ENCODE results near the gene LSR.

The LSR gene

DNA sequence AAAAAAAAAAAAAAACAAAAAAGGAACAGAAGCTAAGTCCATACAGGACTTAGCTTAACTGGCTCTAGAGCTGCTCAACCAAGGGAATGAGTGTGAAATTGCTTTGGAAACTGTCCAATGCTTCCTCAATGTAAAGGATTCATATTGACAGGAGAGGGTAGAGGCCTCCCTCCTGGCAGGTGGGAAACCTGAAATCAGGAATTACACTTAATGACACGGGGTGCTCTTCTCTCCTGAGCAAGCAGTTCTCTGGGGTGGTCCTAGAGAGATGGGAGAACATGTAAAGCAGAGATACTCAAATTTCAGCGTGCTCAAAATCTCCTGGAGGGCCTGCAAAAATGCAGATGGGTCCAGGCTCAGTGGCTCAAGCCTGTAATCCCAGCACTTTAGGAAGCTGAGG, 39.5 kb downstream of the LSR start:
- no peak for DNase-seq

DNA sequence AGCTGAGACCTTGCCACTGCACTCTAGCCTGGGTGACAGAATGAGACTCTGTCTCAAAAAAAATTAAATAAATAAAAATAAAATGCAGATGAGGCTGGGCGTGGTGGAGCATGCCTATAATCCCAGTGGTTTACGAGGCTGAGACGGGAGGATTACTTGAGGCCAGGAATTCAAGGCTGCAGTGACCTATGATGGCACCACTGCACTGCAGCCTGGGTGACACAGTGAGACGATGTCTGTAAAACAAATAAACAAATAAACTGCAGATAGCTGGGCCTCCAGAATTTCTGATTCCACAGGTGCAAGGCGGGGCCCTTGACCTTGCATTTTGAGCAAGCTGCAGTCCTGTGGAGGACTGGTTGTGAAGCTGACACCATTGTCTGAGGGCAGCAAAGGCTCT, 40.1 kb downstream of the LSR start:
- no peak for DNase-seq

DNA sequence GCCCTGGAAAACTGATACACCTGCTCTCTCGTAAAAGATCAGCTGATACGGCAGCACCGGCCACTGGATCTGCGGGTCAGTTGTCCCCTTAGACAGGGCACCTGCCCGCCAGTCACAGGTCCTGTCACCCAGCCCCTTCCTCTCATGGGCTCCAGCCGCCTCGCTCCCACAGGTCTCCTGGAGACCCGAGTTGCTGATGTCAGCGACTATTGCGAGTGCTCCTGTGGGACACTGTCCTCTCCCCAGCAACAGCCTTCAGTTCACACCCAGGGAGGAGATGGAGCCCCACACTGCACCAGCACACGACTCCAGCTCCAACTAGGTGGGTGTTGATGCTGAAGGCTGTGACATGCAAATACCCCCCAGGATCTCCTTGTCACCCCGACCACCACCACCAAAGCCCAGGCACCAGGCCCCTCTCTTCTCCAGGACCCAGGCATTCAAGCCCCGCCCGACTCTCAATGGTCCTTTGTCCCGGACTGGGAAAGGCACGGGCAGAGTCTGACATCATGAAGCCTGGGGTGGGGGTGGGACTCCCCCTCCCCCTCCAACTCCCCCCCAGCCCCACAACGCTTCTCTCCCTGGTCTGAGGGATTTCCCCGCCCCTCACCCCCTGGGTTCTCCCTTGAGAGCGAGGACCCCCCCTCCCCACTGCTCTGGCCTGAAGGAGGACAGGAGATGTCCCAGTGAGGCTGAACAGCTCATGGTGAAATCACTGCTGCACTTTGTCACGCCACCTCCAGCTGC, 41.8 kb downstream of the LSR start:
- DNase-seq: no peak

DNA sequence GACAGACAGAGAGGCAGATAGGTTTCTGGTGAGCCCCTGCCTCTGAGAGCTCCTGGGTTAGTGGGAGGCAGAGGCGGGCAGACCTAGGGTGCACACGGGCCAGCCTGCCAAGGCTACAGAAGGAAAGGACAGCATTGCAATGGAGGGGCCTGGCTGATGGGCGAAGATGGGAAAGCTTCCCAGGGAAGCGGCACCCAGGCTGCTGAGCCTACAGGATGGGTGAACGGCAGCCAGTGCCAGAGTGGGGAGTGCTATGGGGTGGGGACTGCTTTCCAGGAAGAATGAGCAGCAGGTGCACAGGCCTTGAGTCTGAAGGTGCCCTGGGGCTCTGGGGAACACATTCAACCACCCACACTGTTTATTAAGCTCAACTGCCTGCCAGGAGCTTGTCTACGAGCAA, 42.5 kb downstream of the LSR start:
- no peak for DNase-seq

DNA sequence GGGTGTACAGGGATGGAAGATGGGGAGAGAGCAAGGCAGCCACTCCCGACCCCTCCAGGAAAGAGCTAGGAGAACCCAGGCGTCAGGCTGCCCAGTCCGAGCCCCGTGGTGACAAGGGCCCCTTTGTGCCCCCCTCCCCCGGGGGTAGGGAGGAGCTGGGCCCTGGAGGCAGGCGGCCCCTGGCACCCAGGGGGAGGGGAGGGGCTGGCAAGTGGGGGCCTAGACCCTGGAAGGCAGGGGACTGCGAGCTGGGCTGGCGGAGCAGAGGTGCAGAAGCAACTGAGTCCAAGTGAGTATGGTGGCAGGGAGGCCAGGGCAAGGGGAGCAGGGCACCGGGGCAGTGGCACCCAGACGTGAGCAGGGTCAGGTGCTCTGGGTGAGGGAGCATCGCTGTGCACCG, 43.1 kb downstream of the LSR start, which contains the start of gene MAG:
MAG (plus strand) TSS at position 246 of the 400 bp plus-strand sequence. CDS start 3,248 bp downstream, outside the sequence.
- no peak for DNase-seq

DNA sequence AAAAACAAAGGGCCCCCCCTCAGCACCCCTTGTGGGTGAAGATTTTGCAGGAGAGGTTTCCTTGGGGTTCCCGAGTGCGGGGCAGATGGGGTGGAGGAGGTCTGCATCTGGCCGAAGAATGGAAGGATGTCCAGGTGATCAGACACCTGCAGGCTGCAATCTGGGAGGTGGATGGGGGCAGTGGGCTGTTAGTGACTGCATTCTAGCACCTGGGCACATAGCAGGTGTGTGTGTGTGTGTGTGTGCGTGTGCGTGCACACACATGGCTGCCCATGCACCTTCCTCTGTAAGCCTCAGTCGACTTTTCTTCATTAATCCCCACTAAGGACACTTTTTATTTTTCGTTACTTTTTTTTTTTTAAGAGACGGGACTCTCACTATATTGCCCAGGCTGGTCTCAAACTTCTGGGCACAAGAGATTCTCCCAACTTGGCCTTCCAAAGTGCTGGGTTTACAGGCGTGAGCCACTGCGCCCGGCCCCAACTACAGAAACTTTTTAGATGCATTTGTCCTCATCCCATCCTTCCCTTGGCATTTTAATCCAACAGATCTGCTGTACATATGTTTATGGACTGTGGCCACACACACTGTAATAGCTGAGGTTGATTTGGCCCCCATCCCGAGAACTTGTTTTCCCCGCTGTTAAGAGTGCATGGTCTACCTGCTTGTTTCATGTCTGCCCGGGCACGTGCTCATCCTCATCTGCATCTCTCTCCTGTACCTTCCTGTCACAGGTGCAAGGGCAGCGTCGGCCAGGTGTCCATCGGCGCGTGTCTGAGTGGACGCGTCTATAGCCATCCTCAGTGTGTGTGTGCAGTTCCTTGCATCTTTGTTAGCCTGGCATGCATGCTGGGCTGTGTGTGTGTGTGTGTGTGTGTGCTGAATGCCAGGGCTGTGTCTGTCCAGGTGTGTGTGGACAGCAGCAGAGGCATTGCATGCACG, 43.9 kb downstream of the LSR start:
- DNase-seq: no peak

DNA sequence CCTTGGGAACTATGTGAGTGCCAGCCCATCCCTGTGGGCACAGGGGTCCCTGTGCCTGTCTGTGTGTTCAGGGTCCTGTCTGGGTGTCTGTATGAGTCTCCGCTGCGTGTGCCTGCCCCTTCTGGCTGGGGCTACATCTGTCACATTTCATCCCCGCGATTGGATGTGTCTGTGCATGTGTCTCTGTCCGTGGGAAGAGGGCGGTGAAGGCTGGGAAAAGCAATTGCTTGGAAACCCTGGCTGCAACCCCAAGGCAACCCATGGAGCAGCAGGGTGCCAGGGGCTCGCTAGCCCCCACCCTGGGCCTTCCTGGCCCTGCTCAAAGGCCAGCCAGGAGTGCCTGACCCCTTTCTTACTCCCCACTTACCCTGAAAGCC, 44.5 kb downstream of the LSR start:
- DNase-seq: no peak

DNA sequence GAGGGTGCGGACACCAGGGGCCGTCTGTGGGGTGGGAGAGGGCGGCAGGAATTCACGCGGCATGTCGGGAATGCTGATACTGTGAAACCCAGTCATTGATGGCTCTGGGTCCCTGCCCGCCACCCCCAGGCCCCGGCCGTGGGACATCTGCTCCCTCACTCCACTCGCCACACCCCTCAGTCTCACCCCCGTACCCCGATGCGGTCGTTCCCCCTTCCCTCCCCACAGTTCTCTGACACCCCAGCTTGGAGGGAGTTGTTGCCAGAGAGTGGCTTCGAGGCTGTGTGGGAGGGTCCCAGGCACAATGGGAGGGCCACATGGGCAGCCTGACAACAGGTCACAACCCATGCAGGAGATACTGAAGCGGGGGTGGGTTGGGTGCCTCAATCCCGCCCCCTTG, 45.0 kb downstream of the LSR start:
- no peak for DNase-seq

DNA sequence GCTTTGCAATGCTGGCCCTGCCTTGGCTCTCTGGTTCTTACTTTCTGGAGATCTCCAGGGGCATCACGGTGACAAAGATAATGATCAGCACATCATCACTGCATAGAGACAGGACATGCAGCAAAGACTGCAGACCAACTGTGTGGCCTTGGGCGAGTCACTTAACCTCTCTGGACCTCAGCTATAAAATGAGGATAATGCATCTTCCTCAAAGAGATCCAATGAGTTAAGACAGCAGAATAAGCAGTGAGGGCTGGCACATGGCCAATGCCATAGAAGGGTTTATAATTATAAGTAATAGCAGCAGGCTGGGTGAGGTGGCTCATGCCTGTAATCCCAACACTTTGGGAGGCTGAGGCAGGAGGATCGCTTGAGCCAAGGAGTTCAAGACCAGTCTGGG, 45.5 kb downstream of the LSR start:
- no peak for DNase-seq

DNA sequence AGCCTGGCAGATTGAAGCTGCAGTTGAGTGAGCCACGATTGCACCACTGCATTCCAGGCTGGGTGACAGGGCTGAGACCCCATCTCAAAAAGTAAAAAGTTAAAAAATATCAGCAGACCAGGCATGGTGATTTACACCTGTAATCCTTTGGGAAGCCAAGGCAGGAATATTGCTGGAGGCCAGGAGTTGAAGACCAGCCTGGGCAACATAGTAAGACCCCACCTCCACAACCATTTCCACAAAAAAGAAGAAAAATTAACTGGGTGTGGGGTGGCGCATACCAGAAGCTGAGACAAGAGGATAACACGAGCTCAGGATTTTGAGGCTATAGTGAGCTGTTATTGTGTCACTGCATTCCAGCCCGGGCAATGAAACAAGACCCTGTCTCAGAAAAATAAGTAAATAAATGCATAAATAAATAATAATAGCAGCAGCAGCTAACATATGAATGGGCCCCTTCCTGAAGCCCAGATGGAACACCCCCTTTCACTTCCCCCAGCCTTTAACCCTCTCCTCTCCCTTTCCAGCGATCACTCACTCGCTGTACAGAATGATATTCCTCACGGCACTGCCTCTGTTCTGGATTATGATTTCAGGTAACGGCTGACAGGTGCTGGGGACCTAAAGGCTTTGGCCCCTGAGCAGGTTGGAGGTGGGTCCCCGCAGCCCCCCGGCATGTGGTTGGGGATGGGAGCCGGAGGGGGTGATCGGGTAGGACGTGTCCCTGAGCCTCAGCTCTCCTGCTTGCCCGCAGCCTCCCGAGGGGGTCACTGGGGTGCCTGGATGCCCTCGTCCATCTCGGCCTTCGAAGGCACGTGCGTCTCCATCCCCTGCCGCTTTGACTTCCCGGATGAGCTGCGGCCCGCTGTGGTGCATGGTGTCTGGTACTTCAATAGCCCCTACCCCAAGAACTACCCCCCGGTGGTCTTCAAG, 46.3 kb downstream of the LSR start:
- DNase-seq: no peak

DNA sequence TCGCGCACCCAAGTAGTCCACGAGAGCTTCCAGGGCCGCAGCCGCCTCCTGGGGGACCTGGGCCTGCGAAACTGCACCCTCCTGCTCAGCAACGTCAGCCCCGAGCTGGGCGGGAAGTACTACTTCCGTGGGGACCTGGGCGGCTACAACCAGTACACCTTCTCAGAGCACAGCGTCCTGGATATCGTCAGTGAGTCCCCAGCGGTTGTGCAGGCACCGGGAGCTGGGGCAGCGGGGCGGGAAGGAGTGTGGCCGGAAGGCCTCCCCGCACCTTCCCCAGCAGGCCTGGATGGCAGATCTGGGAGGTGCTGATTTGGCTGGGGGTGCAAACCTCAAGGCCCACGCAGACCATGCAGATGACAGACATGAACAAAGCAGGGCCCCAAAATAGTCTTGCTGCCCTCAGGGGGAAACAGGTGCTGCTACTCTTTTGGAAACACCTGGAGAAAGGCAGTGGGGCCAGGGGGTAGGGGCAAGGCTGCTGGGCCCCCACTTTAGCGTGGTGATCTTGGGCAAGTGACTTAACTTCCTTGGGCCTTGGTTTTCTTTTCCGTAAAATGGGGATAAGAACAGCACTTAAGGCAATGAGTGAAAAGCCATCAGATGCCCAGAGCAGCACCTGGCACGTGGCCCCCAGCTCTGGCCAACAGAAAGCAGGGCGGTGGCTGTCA, 47.1 kb downstream of the LSR start:
- no peak for DNase-seq

DNA sequence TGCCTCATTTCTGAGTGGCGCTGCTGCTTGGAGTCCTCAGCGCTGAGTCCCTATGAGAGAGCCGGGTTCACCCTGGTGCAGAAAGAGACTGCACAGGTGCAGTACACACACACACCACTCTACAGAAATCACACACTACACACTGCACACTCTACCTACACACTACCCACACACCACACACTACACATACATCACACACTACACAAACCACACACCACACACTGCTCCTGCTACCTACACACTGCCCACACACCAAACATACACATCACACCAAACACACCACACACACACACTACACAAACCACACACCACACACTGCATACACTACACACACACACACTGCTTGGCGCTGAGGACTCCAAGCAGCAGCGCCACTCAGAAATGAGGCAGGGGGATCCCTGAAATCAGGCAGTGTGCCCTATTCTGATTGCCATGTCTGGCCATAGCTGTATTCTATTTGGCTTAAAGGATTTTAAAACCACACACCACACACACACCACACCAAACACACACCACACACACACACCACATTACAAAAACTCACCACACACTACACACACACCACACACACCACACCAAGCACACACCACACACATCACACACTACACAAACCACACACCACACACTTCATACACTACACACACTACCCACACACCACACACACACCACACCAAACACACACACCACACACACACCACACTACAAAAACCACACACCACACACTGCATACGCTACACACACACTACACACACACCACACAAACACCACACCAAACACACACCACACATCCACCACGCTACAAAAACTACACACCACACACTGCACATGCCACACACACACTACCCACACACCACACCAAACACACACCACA, 48.1 kb downstream of the LSR start:
- DNase-seq: no peak

DNA sequence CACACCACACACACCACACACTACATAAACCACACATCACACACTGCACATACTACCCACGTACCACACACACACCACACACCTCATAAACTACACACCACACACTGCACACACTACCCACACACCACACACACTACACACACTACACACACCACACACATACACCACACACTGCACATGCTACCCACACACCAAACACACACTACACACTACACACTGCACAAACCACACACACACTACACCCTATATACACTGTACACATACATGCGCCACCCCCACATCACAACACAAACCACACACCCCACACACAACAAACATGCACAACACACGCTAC, 48.7 kb downstream of the LSR start:
- no peak for DNase-seq

DNA sequence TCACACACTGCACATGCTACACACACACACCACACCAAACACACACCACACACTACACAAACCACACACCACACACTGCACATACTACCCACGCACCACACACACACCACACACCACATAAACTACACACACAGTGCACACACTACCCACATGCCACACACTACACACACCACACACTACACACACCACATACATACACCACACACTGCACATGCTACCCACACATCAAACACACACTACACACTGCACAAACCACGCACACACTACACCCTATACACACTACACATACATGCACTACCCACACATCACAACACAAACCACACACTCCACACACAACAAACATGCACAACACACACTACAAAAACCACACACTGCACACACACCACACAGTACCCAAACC, 49.1 kb downstream of the LSR start:
- DNase-seq: no peak

DNA sequence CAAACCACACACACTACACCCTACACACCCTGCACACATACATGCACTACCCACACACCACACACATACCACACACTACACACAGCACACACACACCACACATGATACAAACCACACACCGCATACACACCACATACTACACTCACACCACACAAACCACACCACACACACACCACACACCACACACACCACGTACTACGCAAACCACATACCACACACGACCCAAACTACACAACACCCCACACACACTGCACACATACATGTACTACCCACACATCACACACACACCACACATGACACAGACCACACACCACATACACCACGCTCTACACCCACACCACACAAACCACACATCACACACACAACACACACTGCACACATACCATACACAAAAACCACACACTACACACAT, 49.8 kb downstream of the LSR start:
- DNase-seq: no peak

DNA sequence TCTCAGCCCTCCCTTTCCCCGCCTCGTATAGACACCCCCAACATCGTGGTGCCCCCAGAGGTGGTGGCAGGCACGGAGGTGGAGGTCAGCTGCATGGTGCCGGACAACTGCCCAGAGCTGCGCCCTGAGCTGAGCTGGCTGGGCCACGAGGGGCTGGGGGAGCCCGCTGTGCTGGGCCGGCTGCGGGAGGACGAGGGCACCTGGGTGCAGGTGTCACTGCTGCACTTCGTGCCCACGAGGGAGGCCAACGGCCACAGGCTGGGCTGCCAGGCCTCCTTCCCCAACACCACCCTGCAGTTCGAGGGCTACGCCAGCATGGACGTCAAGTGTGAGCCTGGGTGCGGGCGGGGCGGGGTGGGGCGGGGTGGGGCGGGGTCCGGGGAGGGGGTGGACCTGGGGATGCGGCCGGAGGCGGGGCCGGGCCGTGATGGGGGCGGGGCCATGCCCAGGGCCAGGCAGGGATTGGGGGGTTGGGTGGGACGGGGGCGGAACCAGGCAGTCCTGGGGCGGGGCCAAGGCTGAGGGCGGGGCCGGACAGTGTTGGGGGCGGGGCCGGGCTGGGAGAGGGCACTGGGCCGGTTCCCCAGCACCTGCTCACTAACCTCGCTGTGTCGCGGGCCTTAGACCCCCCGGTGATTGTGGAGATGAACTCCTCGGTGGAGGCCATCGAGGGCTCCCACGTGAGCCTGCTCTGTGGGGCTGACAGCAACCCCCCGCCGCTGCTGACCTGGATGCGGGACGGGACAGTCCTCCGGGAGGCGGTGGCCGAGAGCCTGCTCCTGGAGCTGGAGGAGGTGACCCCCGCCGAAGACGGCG, 50.9 kb downstream of the LSR start:
- no peak for DNase-seq

DNA sequence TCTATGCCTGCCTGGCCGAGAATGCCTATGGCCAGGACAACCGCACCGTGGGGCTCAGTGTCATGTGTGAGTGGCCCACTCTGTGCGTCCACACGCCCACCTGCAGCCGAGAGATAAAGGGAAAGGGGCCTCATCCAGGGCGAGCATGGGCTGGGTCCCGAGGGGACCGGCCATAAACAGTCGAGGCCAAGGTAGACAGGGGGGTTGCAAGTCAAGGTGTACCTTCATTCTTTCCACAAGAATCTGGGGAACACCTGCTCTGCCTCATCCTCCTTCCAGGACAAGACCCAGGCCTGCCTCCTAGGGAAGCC, 51.5 kb downstream of the LSR start:
- DNase-seq: no peak

DNA sequence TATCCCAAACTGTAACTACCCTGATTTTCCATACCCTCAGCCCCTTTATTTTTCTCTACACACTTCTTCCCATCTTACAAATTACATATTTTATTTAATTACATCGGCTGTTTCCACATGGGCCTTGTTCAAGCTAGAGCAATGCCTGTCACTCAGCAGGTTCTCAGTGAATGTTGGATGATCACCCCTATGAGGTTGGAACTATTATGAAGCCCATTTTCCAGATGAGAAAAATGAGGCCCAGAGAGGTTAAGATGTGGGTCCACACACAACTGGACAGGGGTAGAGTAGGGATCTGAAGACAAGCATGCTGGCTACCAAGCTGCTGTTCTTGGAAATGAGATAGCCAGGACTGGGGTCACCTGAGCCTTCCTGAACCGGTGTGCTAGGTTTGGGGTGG, 53.2 kb downstream of the LSR start:
- DNase-seq: no peak

DNA sequence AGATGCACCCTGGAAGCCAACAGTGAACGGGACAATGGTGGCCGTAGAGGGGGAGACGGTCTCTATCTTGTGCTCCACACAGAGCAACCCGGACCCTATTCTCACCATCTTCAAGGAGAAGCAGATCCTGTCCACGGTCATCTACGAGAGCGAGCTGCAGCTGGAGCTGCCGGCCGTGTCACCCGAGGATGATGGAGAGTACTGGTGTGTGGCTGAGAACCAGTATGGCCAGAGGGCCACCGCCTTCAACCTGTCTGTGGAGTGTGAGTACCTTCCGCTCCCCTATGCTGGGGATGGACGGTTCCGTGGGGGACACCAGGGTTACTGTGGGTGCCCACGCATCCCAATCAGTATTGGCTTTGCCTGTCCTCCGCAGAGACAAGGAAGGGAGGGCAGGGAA, 53.6 kb downstream of the LSR start:
- no peak for DNase-seq

DNA sequence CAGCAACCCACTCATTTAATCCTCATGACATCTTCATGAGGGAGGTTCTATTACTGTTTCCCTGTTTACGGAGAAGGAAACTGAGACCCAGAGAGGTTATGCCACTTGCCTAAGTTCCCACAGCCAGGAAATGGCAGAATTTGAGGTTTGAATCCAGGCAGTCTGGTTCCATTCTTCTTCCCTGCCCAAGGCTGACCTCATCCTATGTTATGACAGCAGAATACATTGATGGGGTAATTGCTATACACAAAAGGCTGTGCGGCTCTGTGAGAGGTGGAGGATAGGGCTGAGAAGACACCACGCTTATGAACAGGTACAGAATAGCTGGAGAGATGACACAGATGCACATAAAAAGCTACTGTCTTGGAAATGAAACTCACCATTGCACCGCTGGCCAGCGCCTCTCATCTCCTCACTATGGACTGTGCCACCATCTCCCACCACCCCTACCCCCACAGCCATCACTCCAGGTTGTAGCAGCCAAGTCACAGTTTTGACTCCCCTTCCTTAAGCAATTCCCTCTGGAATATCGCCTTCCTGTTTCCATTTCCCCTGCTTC, 54.6 kb downstream of the LSR start:
- no peak for DNase-seq

DNA sequence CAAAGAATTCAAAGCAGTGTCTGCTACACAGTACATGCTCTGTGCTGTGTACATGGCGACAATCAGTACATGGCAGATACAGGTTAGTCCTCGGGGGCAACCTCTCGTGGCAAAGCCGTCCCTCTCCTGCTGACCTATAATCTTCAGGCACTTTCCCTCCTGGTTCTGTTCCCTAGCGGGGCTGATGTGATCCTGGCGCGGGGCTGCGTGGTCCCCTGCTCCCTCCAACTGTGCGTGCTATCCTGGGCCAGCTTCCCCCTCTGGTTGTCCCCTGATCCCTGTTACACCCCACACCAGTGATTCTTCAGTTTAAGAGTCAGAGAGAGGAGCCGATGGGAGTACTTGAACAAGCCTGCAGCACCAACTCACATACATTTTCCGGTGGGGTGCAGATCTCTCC, 55.2 kb downstream of the LSR start:
- no peak for DNase-seq

All from EL (cell line).